Nephron progenitor cell (in vitro differentiated cells): ENCODE measurements around the gene RNASE9.

ENCODE experiments used
- DNase-seq: peaks from one replicate; pipeline ENCODE4 v3.0.0; 2021
- H3K27ac Mint-ChIP-seq: 2 replicates; pipeline ENCODE4 v1.8.0; 2021; ENCODE audit warnings: mild to moderate bottlenecking, moderate library complexity, mixed read lengths
- H3K27me3 Mint-ChIP-seq: 2 replicates; pipeline ENCODE4 v1.8.0; 2021; ENCODE audit warnings: mild to moderate bottlenecking, low read depth, mixed read lengths; ENCODE audit not compliant: poor library complexity
- H3K36me3 Mint-ChIP-seq: 2 replicates; pipeline ENCODE4 v1.8.0; 2021; ENCODE audit warnings: low read depth, mixed read lengths
- H3K4me1 Mint-ChIP-seq: 2 replicates; pipeline ENCODE4 v1.8.0; 2021; ENCODE audit warnings: mixed read lengths
- H3K4me3 Mint-ChIP-seq: 2 replicates; pipeline ENCODE4 v1.8.0; 2021; ENCODE audit warnings: mild to moderate bottlenecking, moderate library complexity, mixed read lengths
- H3K9me3 Mint-ChIP-seq: 2 replicates; pipeline ENCODE4 v1.8.0; 2021; ENCODE audit warnings: mild to moderate bottlenecking, moderate library complexity, mixed read lengths
- CTCF ChIP-seq: fragments of 200-600 bp; sonication (generic); IDR thresholded peaks from 2 replicates; pipeline ENCODE4 v1.5.0; 2021; ENCODE audit warnings: antibody characterized with exemption

Gene RNASE9

GRCh38 chr14:20560961-20561360 is at the start of gene RNASE9:
Gene RNASE9, minus strand, starts transcription at chr14:20561047.
- no peak for TF ChIP-seq CTCF

GRCh38 chr14:20610002-20610765 is 49.3 kb upstream of the RNASE9 start:
- H3K4me3 Mint-ChIP-seq, result no peak overlapping the region
- H3K4me1 Mint-ChIP-seq, result no peaks in the 10 kb centered on the region
- DNase-seq, result peak; percentile 89
- no peaks in the 10 kb centered on the region for H3K9me3 Mint-ChIP-seq
- no peaks in the 10 kb centered on the region for H3K36me3 Mint-ChIP-seq
- TF ChIP-seq CTCF, result no peak
- H3K27ac Mint-ChIP-seq, result no peak overlapping the region
- H3K27me3 Mint-ChIP-seq, result peaks cover 6% of the 10 kb centered on the region

More at GRCh38 chr14:20560961-20561360, at the start of gene RNASE9:
- no peak within 1 kb of the TSS for H3K4me3 Mint-ChIP-seq
- no peak for DNase-seq
- H3K9me3 Mint-ChIP-seq, result no peaks in the 10 kb centered on the region
- no peak within 1 kb of the TSS for H3K27ac Mint-ChIP-seq
- no peaks in the 10 kb centered on the region for H3K36me3 Mint-ChIP-seq
- peaks cover 17% of the 10 kb centered on the region for H3K4me1 Mint-ChIP-seq
- peaks cover 3% of the 10 kb centered on the region for H3K27me3 Mint-ChIP-seq

GRCh38 chr14:20609215-20610001 is 48.6 kb upstream of the RNASE9 start:
- Mint-ChIP-seq H3K27me3 (peaks cover 6% of the 10 kb centered on the region), H3K4me1 (no peaks in the 10 kb centered on the region), H3K4me3 (no peak overlapping the region), H3K27ac (no peak overlapping the region), H3K36me3 (no peaks in the 10 kb centered on the region), H3K9me3 (no peaks in the 10 kb centered on the region)
- DNase-seq, result peak; percentile 66
- TF ChIP-seq CTCF, result peak; percentile 87

GRCh38 chr14:20608383-20609110 is 47.7 kb upstream of the RNASE9 start:
- Mint-ChIP-seq H3K4me1 (no peaks in the 10 kb centered on the region), H3K4me3 (peak overlapping the region; percentile 43), H3K9me3 (no peaks in the 10 kb centered on the region), H3K36me3 (no peaks in the 10 kb centered on the region), H3K27me3 (peaks cover 6% of the 10 kb centered on the region), H3K27ac (no peak overlapping the region)
- TF ChIP-seq CTCF, result no peak
- no peak for DNase-seq

GRCh38 chr14:20607617-20608016 is 46.8 kb upstream of the RNASE9 start:
- peaks cover 9% of the 10 kb centered on the region for H3K27me3 Mint-ChIP-seq
- no peak for TF ChIP-seq CTCF
- H3K36me3 Mint-ChIP-seq, result no peaks in the 10 kb centered on the region
- H3K9me3 Mint-ChIP-seq, result no peaks in the 10 kb centered on the region
- no peak overlapping the region for H3K27ac Mint-ChIP-seq
- no peak overlapping the region for H3K4me3 Mint-ChIP-seq
- no peaks in the 10 kb centered on the region for H3K4me1 Mint-ChIP-seq
- DNase-seq, result no peak
